Spleen (tissue), 11 donors: ENCODE results near the gene GIGYF2. TPM values are rescaled to one million over a fixed set of nuclear protein-coding genes. Genes with fewer than 3 reads are reported as not detected.

Source experiments
- DNase-seq: peaks from one replicate; pipeline ENCODE4 v3.0.0-alpha.2; 2020
- H3K27ac ChIP-seq, 8 donors: fragments of 200-600 bp; sonication (generic) in 7 of 8; 1 replicate in 4 of 8; 2 replicates in 4 of 8; pipeline versions ENCODE4 v1.5.0 to v1.8.0; 2016 to 2021; ENCODE audit warnings: inconsistent platforms in 4 of 8, mild to moderate bottlenecking in 4 of 8, moderate library complexity in 1 of 8
- H3K27me3 ChIP-seq, 7 donors: fragments of 200-600 bp; sonication (generic) in 6 of 7; replicated peaks in 1 of 7; 1 replicate in 4 of 7; 2 replicates in 3 of 7; pipeline versions ENCODE4 v1.5.0 to v1.8.0; 2016 to 2021; ENCODE audit warnings: inconsistent platforms in 3 of 7, mild to moderate bottlenecking in 1 of 7
- H3K36me3 ChIP-seq, 6 donors: fragments of 200-600 bp; sonication (generic) in 5 of 6; 1 replicate in 4 of 6; 2 replicates in 2 of 6; pipeline versions ENCODE4 v1.5.0 to v1.8.0; 2016 to 2021; ENCODE audit warnings: inconsistent platforms in 2 of 6
- H3K4me1 ChIP-seq, 6 donors: fragments of 200-600 bp; sonication (generic) in 5 of 6; 1 replicate in 3 of 6; 2 replicates in 3 of 6; pipeline versions ENCODE4 v1.5.0 to v1.8.0; 2016 to 2021; ENCODE audit warnings: inconsistent platforms in 3 of 6
- H3K4me3 ChIP-seq, 8 donors: fragments of 200-600 bp; sonication (generic) in 7 of 8; 1 replicate in 4 of 8; 2 replicates in 4 of 8; pipeline versions ENCODE4 v1.5.0 to v1.8.0; 2016 to 2021; ENCODE audit warnings: inconsistent platforms in 4 of 8, mild to moderate bottlenecking in 4 of 8, moderate library complexity in 2 of 8
- H3K9me3 ChIP-seq, 8 donors: fragments of 200-600 bp; sonication (generic) in 7 of 8; 1 replicate in 4 of 8; 2 replicates in 4 of 8; pipeline versions ENCODE4 v1.5.0 to v1.8.0; 2016 to 2021; ENCODE audit warnings: inconsistent platforms in 4 of 8
- CTCF ChIP-seq, 11 experiments: fragments of 200-600 bp in 7 of 11; fragments of 450-650 bp in 4 of 11; sonication (generic) in 4 of 11; IDR thresholded peaks in 8 of 11; conservative IDR thresholded peaks in 3 of 11; 1 replicate in 7 of 11; 2 replicates in 4 of 11; pipeline versions ENCODE4 v1.4.0 to v1.8.0; 2016 to 2021; ENCODE audit warnings: antibody characterized with exemption in 11 of 11, inconsistent platforms in 4 of 11, mild to moderate bottlenecking in 1 of 11
- POLR2A ChIP-seq, 3 donors: fragments of 450-650 bp; IDR thresholded peaks; one replicate each; pipeline ENCODE4 v1.5.1; 2017; ENCODE audit warnings: antibody characterized with exemption in 3 of 3, mild to moderate bottlenecking in 1 of 3
- POLR2AphosphoS5 ChIP-seq, 3 donors: sonication (generic); formaldehyde crosslinking; IDR thresholded peaks; one replicate each; pipeline ENCODE4 v1.5.1; 2017; ENCODE audit warnings: antibody characterized with exemption in 3 of 3
- WGBS, 5 donors: extraction: QIAGEN DNeasy Blood & Tissue Kit in 3 of 5; methylation state at CpG; one replicate each; pipeline versions ENCODE4 v1.1.5 to v1.1.7; 2013 to 2018; 5-methylcytosine and 5-hydroxymethylcytosine counted together
- intact Hi-C: fragments of 100-400 bp; cut with DNase I; formaldehyde crosslinking; loops from one replicate; pipeline ENCODE4 v1.15.0; 2023; ENCODE audit warnings: low total_unique reads
- polyA plus RNA-seq, 3 donors: library from polyadenylated mRNA; stranded (reverse); fragments of 200-250 nt; gene quantifications; one replicate each; pipeline ENCODE4 v1.2.1, GENCODE V29; 2013
- total RNA-seq, 7 donors: library from RNA; depleted of rRNA in 3 of 7; stranded (reverse); fragments of >200 nt in 3 of 7; fragmentation: NEBNext Ultra II Directional in 4 of 7; extraction: Animal tissue kit (Norgen Biotek cat#: 25700) in 4 of 7; gene quantifications; one replicate each; pipeline versions ENCODE4 v1.1.0 to v1.2.1, GENCODE V29; 2016 to 2021
- donor health status: healthy with polysubstance abuse.
- donor health status: DM: no; HTN: no; CAD: no; lungs with moderate emphysema.
- donor health status: DM: no; HTN: no; CAD: no.
- donor health status: Bipolar disorder and iron deficiency.
- donor health status: healthy.
- donor health status: DM: no; HTN: no; CAD: no.
- donor health status: DM: yes; HTN: yes; CAD: no.

The GIGYF2 gene
- total and polyA plus RNA-seq, 10 donors = 7.3 to 116 (median 97.2) TPM

GRCh38 chr2:232809349-232810124 lies 112.4 kb downstream of the GIGYF2 start:
- no peak for DNase-seq
- Histone ChIP-seq H3K27me3 (no peaks in the 10 kb centered on the region), H3K9me3 (no peaks in the 10 kb centered on the region), H3K36me3 (peaks cover 8 to 98% (median 73%) of the 10 kb centered on the region in 6 donors), H3K4me1 (no peaks in the 10 kb centered on the region), H3K4me3 (no peak overlapping the region), H3K27ac (no peak overlapping the region)
- no peak for TF ChIP-seq POLR2AphosphoS5 (IDR thresholded peaks at IDR 0.05)
- TF ChIP-seq POLR2A (IDR thresholded peaks at IDR 0.05) = no peak
- no peak for TF ChIP-seq CTCF (IDR thresholded peaks at IDR 0.05 in 8 of 11, conservative IDR thresholded peaks at IDR 0.05 in 3 of 11)
- WGBS, 5 donors = 93 to 97% (median 95%) methylated on average over 5 of the region's 5 CpGs
- intact Hi-C loops = no loop called here

GRCh38 chr2:232810444-232810843 lies 113.3 kb downstream of the GIGYF2 start:
- WGBS, 5 donors = 89 to 96% (median 94%) methylated on average over 1 of the region's 1 CpG
- Histone ChIP-seq H3K27me3 (no peaks in the 10 kb centered on the region), H3K9me3 (no peaks in the 10 kb centered on the region), H3K4me1 (peaks cover 0 to 8% (median 0%) of the 10 kb centered on the region in 6 donors), H3K36me3 (peaks cover 8 to 100% (median 80%) of the 10 kb centered on the region in 6 donors), H3K4me3 (no peak overlapping the region), H3K27ac (no peak overlapping the region)
- no peak for DNase-seq
- TF ChIP-seq CTCF (IDR thresholded peaks at IDR 0.05 in 8 of 11, conservative IDR thresholded peaks at IDR 0.05 in 3 of 11) (no peak), POLR2AphosphoS5 (IDR thresholded peaks at IDR 0.05) (no peak), POLR2A (IDR thresholded peaks at IDR 0.05) (no peak)
- intact Hi-C loops = no loop called here

- H3K36me3 ChIP-seq = peaks cover 0 to 100% (median 84%) of the 10 kb centered on the region in 6 donors
- no peaks in the 10 kb centered on the region for H3K9me3 ChIP-seq
- H3K4me3 ChIP-seq = no peak overlapping the region
- intact Hi-C loops = no loop called here
- no peak for DNase-seq
- peaks cover 0 to 26% (median 0%) of the 10 kb centered on the region in 6 donors for H3K4me1 ChIP-seq
- no peaks in the 10 kb centered on the region for H3K27me3 ChIP-seq
- 93 to 98% (median 97%) methylated on average over 3 of the region's 3 CpGs for WGBS, 5 donors
- no peak overlapping the region for H3K27ac ChIP-seq
- TF ChIP-seq CTCF (IDR thresholded peaks at IDR 0.05 in 8 of 11, conservative IDR thresholded peaks at IDR 0.05 in 3 of 11) = no peak
- no peak for TF ChIP-seq POLR2AphosphoS5 (IDR thresholded peaks at IDR 0.05)
- no peak for TF ChIP-seq POLR2A (IDR thresholded peaks at IDR 0.05)
Measured at GRCh38 chr2:232815569-232815968, 118.4 kb downstream of the GIGYF2 start.

- Histone ChIP-seq H3K9me3 (no peaks in the 10 kb centered on the region), H3K4me1 (peaks cover 0 to 26% (median 0%) of the 10 kb centered on the region in 6 donors), H3K27ac (peak overlapping the region in 4 of 8 donors; percentile 14 to 56 (median 32)), H3K36me3 (peaks cover 0 to 100% (median 82%) of the 10 kb centered on the region in 6 donors), H3K4me3 (no peak overlapping the region), H3K27me3 (no peaks in the 10 kb centered on the region)
- intact Hi-C loops = no loop called here
- no peak for DNase-seq
- WGBS, 5 donors = 37 to 69% (median 55%) methylated on average over 10 of the region's 10 CpGs
- TF ChIP-seq POLR2AphosphoS5 (IDR thresholded peaks at IDR 0.05) = peak in 1 of 3 donors; percentile 25
- TF ChIP-seq POLR2A (IDR thresholded peaks at IDR 0.05) = no peak
- TF ChIP-seq CTCF (IDR thresholded peaks at IDR 0.05 in 8 of 11, conservative IDR thresholded peaks at IDR 0.05 in 3 of 11) = peak in 1 of 11 experiments; percentile 5
Measured at GRCh38 chr2:232816657-232817056, 119.5 kb downstream of the GIGYF2 start.
